ENCODE measurements around the gene PNPT1. TPM values are rescaled to one million over a fixed set of nuclear protein-coding genes. Genes with fewer than 3 reads are reported as not detected.
"Not testable (repeated sequence)": the region's sequence is repeated elsewhere in the genome, so short reads cannot be mapped to it uniquely, and the experiment has no call there.

PNPT1 gene
- 40.9 and 91.6 TPM in 2 replicates for total RNA-seq (2014; rRNA removed; shearing (Covaris generic))

- peak; percentile 84 to 95 for DNase-seq (ENCODE audit: low read depth in 1 of 2, low spot score in 2 of 2)
- peak within 1 kb of the TSS; percentile 62 for H3K4me3 ChIP-seq
- H3K4me1 ChIP-seq (replicated peaks), result peaks cover 7% of the 10 kb centered on the region; the same call in 1 of the 2 replicates
- H3K36me3 ChIP-seq, result peaks cover 10% of the 10 kb centered on the region
- H3K27ac ChIP-seq, result peak within 1 kb of the TSS; percentile 46
- no peaks in the 10 kb centered on the region for H3K27me3 ChIP-seq (replicated peaks)
- no peaks in the 10 kb centered on the region for H3K9me3 ChIP-seq (replicated peaks)
Measured at GRCh38 chr2:55693181-55694125, at the start of gene PNPT1. TSS of gene PNPT1 (minus strand) at chr2:55693844. CDS start at chr2:55693823, 21 bp downstream.

DNA sequence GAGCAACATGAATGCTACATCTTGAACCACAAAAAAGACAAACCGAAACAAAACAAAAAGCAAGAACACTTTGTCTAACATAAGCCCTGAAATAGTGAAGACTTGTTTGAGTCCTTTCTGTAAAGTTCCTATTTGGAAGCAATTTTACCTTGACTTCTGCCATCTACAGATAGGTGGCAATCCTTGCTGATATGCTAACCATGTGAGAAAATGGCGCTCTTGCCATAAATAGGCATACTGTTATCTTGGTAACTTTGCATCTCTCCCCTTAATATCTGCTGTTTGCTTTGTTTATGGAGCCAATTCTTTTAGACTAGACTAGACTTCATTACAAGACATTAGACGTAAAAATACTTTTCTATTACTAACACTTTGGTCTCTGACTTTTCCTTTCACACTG, 49.4 kb upstream of the PNPT1 start:
- Histone ChIP-seq H3K4me1 (replicated peaks) (peaks cover 6% of the 10 kb centered on the region; the same call in 1 of the 2 replicates), H3K9me3 (replicated peaks) (0 out of 2 replicates have a peak, but pooled peaks cover 3% of the 10 kb centered on the region), H3K27ac (no peak overlapping the region), H3K27me3 (replicated peaks) (no peaks in the 10 kb centered on the region), H3K36me3 (no peaks in the 10 kb centered on the region), H3K4me3 (no peak overlapping the region)
- no peak for DNase-seq (ENCODE audit: low read depth in 1 of 2, low spot score in 2 of 2)

- H3K27ac ChIP-seq; H3K27me3 ChIP-seq (replicated peaks); H3K4me3 ChIP-seq; DNase-seq (ENCODE audit: low read depth in 1 of 2, low spot score in 2 of 2); H3K36me3 ChIP-seq; H3K9me3 ChIP-seq (replicated peaks); H3K4me1 ChIP-seq (replicated peaks): not testable (repeated sequence)
Measured at GRCh38 chr2:55736019-55736536, 42.4 kb upstream of the PNPT1 start.

GRCh38 chr2:55734726-55735125, 41.1 kb upstream of the PNPT1 start:
- Histone ChIP-seq H3K36me3 (no peaks in the 10 kb centered on the region), H3K27ac (no peak overlapping the region), H3K4me1 (replicated peaks) (peaks cover 5% of the 10 kb centered on the region; the same call in 1 of the 2 replicates), H3K27me3 (replicated peaks) (no peaks in the 10 kb centered on the region), H3K9me3 (replicated peaks) (no peaks in the 10 kb centered on the region), H3K4me3 (no peak overlapping the region)
- DNase-seq (ENCODE audit: low read depth in 1 of 2, low spot score in 2 of 2), result no peak

DNA sequence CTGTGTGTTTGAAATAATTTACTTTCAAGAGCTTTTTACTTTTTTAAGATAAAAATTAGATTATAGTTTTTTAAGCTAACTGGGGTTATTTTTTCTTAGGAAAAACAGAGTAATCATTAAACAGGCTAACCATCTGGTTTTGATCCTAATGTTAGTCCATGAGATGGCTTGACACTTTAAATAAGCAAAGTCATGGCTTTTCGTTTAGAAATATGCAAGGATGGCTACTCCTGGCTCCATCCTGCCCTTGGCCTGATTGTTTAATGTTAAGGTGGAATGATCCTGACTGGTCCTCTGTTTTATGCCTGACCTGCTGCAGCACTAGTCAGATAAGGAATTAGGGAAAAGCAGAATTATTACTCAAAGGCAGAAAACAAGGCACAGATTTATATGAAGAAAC, 39.7 kb upstream of the PNPT1 start:
- Histone ChIP-seq H3K27ac (no peak overlapping the region), H3K4me3 (no peak overlapping the region), H3K36me3 (no peaks in the 10 kb centered on the region), H3K27me3 (replicated peaks) (no peaks in the 10 kb centered on the region), H3K9me3 (replicated peaks) (no peaks in the 10 kb centered on the region), H3K4me1 (replicated peaks) (peaks cover 5% of the 10 kb centered on the region; the same call in 1 of the 2 replicates)
- DNase-seq (ENCODE audit: low read depth in 1 of 2, low spot score in 2 of 2), result no peak

GRCh38 chr2:55732854-55733253, 39.2 kb upstream of the PNPT1 start:
- Histone ChIP-seq H3K27ac (no peak overlapping the region), H3K4me3 (no peak overlapping the region)
- peak in 1 of 2 experiments; percentile 17 for DNase-seq (ENCODE audit: low read depth in 1 of 2, low spot score in 2 of 2)

GRCh38 chr2:55729136-55729685, 35.6 kb upstream of the PNPT1 start:
- peaks cover 5% of the 10 kb centered on the region; the same call in 1 of the 2 replicates for H3K4me1 ChIP-seq (replicated peaks)
- no peak overlapping the region for H3K27ac ChIP-seq
- no peak for DNase-seq (ENCODE audit: low read depth in 1 of 2, low spot score in 2 of 2)
- H3K36me3 ChIP-seq, result no peaks in the 10 kb centered on the region
- H3K4me3 ChIP-seq, result no peak overlapping the region
- no peaks in the 10 kb centered on the region for H3K9me3 ChIP-seq (replicated peaks)
- no peaks in the 10 kb centered on the region for H3K27me3 ChIP-seq (replicated peaks)

More at GRCh38 chr2:55732854-55733253, 39.2 kb upstream of the PNPT1 start:
- Histone ChIP-seq H3K27me3 (replicated peaks) (no peaks in the 10 kb centered on the region), H3K9me3 (replicated peaks) (no peaks in the 10 kb centered on the region), H3K4me1 (replicated peaks) (peaks cover 5% of the 10 kb centered on the region; the same call in 1 of the 2 replicates), H3K36me3 (no peaks in the 10 kb centered on the region)

DNA sequence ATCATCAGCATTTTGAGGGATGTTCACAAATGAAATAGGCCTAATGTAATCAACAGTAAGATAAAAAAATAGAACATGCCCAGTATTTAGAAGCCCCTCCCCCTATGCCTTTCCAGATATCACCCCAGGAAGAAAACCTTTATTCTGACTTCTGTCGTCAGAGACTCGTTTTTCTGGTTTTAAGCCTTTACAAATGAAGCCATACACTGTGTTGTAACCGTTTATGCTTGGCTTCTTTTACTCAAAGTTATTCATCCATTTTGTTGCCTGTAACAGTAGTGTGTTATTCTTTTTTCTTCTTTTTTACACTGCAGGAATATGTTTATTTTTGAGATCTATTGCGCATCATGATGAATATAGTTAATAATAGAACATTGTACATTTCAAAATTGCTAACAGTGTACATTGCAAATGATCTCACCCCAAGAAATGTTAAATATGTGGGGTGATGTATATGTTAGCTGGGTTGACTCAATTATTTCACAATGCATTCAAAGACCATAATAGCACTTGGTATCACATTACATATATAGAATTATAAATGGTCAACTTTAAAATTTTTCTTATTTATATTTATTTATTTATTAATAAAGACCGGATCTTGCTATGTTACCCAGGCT, 28.1 kb upstream of the PNPT1 start:
- Histone ChIP-seq H3K27ac (no peak overlapping the region), H3K9me3 (replicated peaks) (no peaks in the 10 kb centered on the region), H3K4me1 (replicated peaks) (no peaks in the 10 kb centered on the region), H3K4me3 (no peak overlapping the region), H3K36me3 (no peaks in the 10 kb centered on the region), H3K27me3 (replicated peaks) (no peaks in the 10 kb centered on the region)
- no peak for DNase-seq (ENCODE audit: low read depth in 1 of 2, low spot score in 2 of 2)

- Histone ChIP-seq H3K9me3 (replicated peaks) (no peaks in the 10 kb centered on the region), H3K4me3 (no peak overlapping the region), H3K4me1 (replicated peaks) (no peaks in the 10 kb centered on the region), H3K27me3 (replicated peaks) (no peaks in the 10 kb centered on the region), H3K36me3 (no peaks in the 10 kb centered on the region), H3K27ac (no peak overlapping the region)
- DNase-seq (ENCODE audit: low read depth in 1 of 2, low spot score in 2 of 2), result no peak
Measured at GRCh38 chr2:55720417-55720816, 26.8 kb upstream of the PNPT1 start.

- DNase-seq (ENCODE audit: low read depth in 1 of 2, low spot score in 2 of 2), result no peak
- Histone ChIP-seq H3K4me3 (no peak overlapping the region), H3K27me3 (replicated peaks) (no peaks in the 10 kb centered on the region), H3K9me3 (replicated peaks) (no peaks in the 10 kb centered on the region), H3K4me1 (replicated peaks) (no peaks in the 10 kb centered on the region), H3K27ac (no peak overlapping the region), H3K36me3 (no peaks in the 10 kb centered on the region)
Measured at GRCh38 chr2:55719852-55720251, 26.2 kb upstream of the PNPT1 start.

DNA sequence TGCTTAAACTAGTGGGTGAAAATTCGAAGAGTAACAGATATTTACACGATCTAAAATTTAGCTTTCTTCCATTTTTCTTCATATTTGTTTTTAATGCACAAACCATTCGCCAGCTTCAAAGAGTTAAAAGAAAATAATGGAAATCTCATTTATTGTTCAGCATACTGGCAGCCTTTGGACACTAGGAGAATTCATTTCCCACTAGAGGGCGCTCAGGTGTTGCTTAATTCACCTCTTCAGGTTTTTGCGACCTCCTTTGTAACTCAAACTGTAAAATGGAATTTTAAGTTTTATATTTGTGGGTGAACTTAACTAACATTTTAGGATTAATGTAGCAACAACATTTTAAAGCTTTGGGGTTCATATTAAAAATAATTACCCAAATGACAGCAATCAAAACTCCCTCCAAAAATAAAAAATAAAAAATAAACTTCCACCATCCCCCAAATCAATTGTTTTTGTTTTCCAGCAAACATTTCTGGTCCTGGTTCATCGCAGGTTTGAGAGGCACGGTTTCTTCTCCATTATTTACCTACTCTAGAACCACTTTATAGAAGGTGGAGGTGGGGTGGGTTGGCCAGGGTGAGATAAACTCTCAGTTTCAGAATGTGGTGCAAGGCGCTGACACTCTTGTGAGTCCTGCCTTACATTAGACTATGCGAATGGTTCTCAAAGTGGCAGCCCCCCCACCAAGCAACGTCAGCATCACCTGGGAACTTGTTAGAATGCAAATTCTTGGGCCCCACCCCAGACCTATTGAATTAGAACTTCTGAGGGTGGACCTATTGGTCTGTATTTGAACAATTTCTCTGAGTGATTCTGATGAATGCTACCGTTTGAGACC, 24.7 kb upstream of the PNPT1 start:
- H3K4me1 ChIP-seq (replicated peaks), result no peaks in the 10 kb centered on the region
- peak; percentile 41 to 70 for DNase-seq (ENCODE audit: low read depth in 1 of 2, low spot score in 2 of 2)
- no peaks in the 10 kb centered on the region for H3K27me3 ChIP-seq (replicated peaks)

DNA sequence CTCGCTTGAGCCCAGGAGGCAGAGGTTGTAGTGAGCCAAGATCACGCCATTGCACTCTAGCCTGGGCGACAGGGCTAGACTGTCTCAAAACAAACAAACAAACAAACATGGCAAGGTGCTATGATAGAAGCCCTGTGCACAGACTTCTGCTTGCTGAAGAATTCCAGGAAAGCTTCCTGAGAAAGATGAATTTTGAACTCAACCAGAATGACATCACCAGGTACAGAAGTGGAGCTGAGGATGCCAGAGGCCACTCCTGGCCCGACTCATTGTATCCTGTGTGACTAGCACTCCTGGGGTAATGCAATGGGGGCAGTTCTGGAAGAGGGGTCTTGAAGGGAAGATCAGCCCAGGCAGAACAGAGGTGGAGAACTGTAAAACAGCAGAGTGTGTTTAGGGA, 22.0 kb upstream of the PNPT1 start:
- no peak for DNase-seq (ENCODE audit: low read depth in 1 of 2, low spot score in 2 of 2)
- Histone ChIP-seq H3K4me1 (replicated peaks) (no peaks in the 10 kb centered on the region), H3K27ac (no peak overlapping the region), H3K4me3 (no peak overlapping the region), H3K9me3 (replicated peaks) (no peaks in the 10 kb centered on the region), H3K27me3 (replicated peaks) (no peaks in the 10 kb centered on the region), H3K36me3 (no peaks in the 10 kb centered on the region)

More for the DNA sequence above, 24.7 kb upstream of the PNPT1 start:
- H3K4me3 ChIP-seq, result no peak overlapping the region
- no peaks in the 10 kb centered on the region for H3K36me3 ChIP-seq
- no peak overlapping the region for H3K27ac ChIP-seq
- no peaks in the 10 kb centered on the region for H3K9me3 ChIP-seq (replicated peaks)

GRCh38 chr2:55715178-55715577, 21.5 kb upstream of the PNPT1 start:
- H3K4me3 ChIP-seq; H3K4me1 ChIP-seq (replicated peaks); DNase-seq (ENCODE audit: low read depth in 1 of 2, low spot score in 2 of 2); H3K27ac ChIP-seq; H3K36me3 ChIP-seq; H3K27me3 ChIP-seq (replicated peaks); H3K9me3 ChIP-seq (replicated peaks): not testable (repeated sequence)

Data from SJSA1 (cell line).